ENCODE measurements around the gene TMEM54.

Gene TMEM54

DNA sequence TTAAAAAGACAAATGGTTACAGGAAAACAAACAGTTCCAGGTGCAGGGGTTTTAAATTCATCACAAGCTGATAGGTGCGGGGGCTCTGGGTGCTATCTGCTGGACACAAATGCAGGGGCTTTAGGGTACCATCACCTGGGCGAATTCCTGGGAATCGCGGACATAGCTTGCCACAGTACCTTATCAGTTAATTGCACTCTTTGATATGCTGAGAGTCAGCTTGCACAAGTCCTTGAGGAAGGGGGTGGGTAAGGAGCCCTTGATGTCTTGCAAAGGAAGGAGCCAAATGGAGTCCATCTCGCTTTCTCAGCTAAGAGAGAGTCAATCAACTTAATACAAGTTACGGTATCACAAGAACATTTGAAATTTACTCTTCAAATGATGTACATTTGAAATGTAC is 25.4 kb upstream of the TMEM54 start:
- DNase-seq (ENCODE audit: low read depth), result no peak
- TF ChIP-seq POLR2A (IDR thresholded peaks at IDR 0.05; ENCODE audit: extremely low read depth, insufficient read length), result no peak
- TF ChIP-seq, protein P1, sequence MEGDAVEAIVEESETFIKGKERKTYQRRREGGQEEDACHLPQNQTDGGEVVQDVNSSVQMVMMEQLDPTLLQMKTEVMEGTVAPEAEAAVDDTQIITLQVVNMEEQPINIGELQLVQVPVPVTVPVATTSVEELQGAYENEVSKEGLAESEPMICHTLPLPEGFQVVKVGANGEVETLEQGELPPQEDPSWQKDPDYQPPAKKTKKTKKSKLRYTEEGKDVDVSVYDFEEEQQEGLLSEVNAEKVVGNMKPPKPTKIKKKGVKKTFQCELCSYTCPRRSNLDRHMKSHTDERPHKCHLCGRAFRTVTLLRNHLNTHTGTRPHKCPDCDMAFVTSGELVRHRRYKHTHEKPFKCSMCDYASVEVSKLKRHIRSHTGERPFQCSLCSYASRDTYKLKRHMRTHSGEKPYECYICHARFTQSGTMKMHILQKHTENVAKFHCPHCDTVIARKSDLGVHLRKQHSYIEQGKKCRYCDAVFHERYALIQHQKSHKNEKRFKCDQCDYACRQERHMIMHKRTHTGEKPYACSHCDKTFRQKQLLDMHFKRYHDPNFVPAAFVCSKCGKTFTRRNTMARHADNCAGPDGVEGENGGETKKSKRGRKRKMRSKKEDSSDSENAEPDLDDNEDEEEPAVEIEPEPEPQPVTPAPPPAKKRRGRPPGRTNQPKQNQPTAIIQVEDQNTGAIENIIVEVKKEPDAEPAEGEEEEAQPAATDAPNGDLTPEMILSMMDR (IDR thresholded peaks at IDR 0.05; ENCODE audit: low read depth, low read length), result no peak
- TF ChIP-seq MYC (IDR thresholded peaks at IDR 0.05; ENCODE audit: low read depth, low read length), result no peak
- TF ChIP-seq, protein P2, sequence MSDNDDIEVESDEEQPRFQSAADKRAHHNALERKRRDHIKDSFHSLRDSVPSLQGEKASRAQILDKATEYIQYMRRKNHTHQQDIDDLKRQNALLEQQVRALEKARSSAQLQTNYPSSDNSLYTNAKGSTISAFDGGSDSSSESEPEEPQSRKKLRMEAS (IDR thresholded peaks at IDR 0.05; ENCODE audit: low read depth, low read length), result no peak
- no peak overlapping the region for H3K4me3 ChIP-seq (ENCODE audit: low read depth, low read length)

DNA sequence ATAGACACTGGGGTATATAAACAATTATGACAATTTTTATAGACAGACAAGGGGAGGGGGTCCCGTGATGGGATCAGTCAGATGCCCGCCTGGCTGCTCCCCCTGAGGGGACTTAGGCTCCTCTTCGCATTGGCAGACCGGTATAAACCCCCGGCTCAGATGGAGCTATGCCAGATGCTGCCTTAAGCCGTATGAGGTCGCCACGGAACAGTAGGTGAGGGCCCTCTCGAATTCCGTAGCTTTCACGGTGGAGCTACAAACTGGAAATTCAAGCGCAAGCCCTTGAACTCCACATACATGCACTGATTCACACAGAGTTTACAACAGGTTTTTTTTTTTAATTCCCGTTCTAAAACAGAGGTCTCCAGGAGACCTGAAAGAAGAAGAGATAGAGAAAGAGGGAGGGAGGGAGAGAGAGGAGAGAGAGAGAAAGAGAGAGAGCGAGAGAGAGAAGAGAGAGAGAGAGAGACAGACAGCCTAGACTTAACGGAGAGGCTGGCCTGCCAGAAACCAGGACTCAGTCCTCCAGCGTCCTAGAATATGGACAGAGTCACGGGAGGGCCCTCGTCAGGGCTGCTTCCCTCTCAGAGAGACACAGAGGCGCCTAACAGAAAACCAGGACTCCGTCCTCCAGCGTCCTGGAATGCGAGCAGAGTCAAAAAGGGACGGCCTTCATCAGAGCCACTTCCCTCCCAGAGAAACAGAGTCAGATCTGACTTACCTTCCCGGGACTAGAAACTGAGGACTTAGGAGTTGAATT is 24.4 kb upstream of the TMEM54 start:
- no peak overlapping the region for H3K4me3 ChIP-seq (ENCODE audit: low read depth, low read length)
- DNase-seq (ENCODE audit: low read depth), result no peak
- TF ChIP-seq, protein P1 (IDR thresholded peaks at IDR 0.05; ENCODE audit: low read depth, low read length), result no peak
- no peak for TF ChIP-seq POLR2A (IDR thresholded peaks at IDR 0.05; ENCODE audit: extremely low read depth, insufficient read length)
- TF ChIP-seq, protein P2 (IDR thresholded peaks at IDR 0.05; ENCODE audit: low read depth, low read length), result no peak
- no peak for TF ChIP-seq MYC (IDR thresholded peaks at IDR 0.05; ENCODE audit: low read depth, low read length)

DNA sequence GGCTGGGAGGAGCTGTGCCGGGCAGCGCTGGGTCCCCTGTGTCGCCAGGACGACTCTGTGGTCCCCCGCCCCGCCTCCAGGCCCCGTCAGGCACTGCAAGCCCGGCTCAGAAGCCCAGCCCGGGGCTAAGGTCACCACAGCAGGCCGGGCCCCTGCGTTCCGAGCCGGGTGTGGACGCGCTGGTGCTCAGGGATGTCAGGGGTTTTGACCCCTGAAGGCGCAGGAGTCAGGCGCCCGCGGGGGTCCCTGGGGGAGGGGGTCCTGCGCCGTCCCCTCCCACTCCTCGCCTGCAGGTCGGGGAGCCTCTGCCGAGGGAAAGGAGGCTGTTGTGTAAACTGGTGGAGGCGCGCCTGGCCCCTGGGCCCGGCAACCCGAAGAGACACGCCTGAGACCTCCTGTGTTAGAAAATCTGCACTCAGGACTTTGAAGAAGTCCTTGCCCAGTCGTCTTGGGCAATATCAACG is 23.7 kb upstream of the TMEM54 start:
- DNase-seq (ENCODE audit: low read depth), result no peak
- H3K4me3 ChIP-seq (ENCODE audit: low read depth, low read length), result no peak overlapping the region
- TF ChIP-seq, protein P1 (IDR thresholded peaks at IDR 0.05; ENCODE audit: low read depth, low read length), result no peak
- TF ChIP-seq POLR2A (IDR thresholded peaks at IDR 0.05; ENCODE audit: extremely low read depth, insufficient read length) (no peak), MYC (IDR thresholded peaks at IDR 0.05; ENCODE audit: low read depth, low read length) (no peak)
- TF ChIP-seq, protein P2 (IDR thresholded peaks at IDR 0.05; ENCODE audit: low read depth, low read length), result no peak

DNA sequence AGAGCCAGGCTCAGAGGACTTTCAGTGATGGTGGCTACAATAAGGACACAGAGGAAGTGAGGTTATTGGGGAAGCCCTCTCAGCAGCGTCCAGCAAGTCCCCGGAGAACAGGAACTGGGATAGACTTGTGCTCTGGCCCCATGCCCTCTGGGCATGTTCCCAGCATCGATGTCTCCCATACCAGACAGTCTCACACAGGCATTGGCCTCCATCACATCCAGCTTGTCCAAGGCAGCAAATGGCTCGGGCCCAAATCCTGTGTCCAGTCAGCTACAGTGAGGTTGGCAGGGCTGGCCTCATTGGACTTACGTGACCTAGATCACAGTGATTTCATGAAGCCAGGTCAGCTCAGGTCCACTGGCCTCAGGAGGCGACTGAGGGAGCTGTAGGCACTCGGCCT is 19.6 kb upstream of the TMEM54 start:
- no peak for DNase-seq (ENCODE audit: low read depth)
- TF ChIP-seq MYC (IDR thresholded peaks at IDR 0.05; ENCODE audit: low read depth, low read length) (no peak), POLR2A (IDR thresholded peaks at IDR 0.05; ENCODE audit: extremely low read depth, insufficient read length) (no peak)
- TF ChIP-seq, protein P1 (IDR thresholded peaks at IDR 0.05; ENCODE audit: low read depth, low read length), result no peak
- TF ChIP-seq, protein P2 (IDR thresholded peaks at IDR 0.05; ENCODE audit: low read depth, low read length), result no peak
- H3K4me3 ChIP-seq (ENCODE audit: low read depth, low read length), result no peak overlapping the region

DNA sequence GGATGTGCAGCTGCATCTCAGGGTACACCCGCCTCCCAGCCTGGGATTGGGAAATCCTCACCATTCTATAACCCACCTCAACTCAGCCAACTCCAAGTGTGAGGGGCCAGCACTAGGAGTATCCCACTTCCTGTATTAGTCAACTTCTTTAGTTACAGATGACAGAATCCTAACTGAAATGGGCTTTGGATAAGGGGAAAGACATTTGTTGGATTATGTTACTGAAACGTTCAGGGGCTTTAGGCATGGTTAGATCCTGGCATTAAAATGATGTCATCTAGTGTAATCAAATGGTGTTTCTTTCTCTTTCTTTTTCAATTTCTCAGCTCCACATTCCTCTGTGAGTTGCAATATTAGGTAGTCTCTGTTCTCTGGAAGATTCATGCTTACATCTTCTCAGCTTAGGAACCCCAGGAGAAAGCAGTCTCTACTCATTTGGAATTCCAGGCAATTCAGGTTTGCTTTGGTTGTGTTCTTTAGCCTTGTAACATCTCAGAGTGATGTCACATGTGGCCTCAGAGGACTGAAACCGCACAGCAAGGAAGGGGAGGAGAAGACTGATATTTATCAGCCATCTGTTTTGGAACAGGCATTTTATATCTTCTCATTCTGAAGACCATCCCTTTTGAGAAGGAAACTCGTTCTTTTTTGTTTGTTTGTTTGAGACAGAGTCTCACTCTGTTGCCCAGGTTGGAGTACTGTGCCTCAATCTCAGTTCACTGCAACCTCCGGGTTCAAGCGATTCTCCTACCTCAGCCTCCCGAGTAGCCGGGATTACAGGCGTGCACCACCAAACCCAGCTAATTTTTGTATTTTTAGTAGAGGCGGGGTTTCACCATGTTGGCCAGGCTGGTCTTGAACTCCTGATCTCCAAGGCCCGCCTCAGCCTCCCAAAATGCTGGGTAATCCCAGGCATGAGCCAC is 18.9 kb upstream of the TMEM54 start:
- DNase-seq (ENCODE audit: low read depth), result peak; percentile 50
- H3K4me3 ChIP-seq (ENCODE audit: low read depth, low read length), result no peak overlapping the region
- TF ChIP-seq MYC (IDR thresholded peaks at IDR 0.05; ENCODE audit: low read depth, low read length), result no peak
- TF ChIP-seq, protein P1 (IDR thresholded peaks at IDR 0.05; ENCODE audit: low read depth, low read length), result no peak
- TF ChIP-seq, protein P2 (IDR thresholded peaks at IDR 0.05; ENCODE audit: low read depth, low read length), result no peak
- no peak for TF ChIP-seq POLR2A (IDR thresholded peaks at IDR 0.05; ENCODE audit: extremely low read depth, insufficient read length)

Measured in NB4 (cell line).